ENCODE data around the gene PLEK. TPM values are rescaled to one million over a fixed set of nuclear protein-coding genes. Genes with fewer than 3 reads are reported as not detected.

PLEK gene
- polyA plus RNA-seq, 6 donors from 2014 or later, result 69.0 to 215 (median 129) TPM

GRCh38 chr2:68415521-68415920 is 50.4 kb downstream of the PLEK start:
- Mint-ChIP-seq H3K27me3 (no peaks in the 10 kb centered on the region), H3K4me1 (peaks cover 64 to 87% (median 77%) of the 10 kb centered on the region in 3 donors), H3K4me3 (no peak overlapping the region), H3K27ac (peak overlapping the region in 1 of 6 donors; percentile 32), H3K9me3 (peaks cover 0 to 2% (median 0%) of the 10 kb centered on the region in 7 donors), H3K36me3 (no peaks in the 10 kb centered on the region)
- no peak for DNase-seq
- no peak for ATAC-seq (ENCODE audit: low read depth in 2 of 2)

DNA sequence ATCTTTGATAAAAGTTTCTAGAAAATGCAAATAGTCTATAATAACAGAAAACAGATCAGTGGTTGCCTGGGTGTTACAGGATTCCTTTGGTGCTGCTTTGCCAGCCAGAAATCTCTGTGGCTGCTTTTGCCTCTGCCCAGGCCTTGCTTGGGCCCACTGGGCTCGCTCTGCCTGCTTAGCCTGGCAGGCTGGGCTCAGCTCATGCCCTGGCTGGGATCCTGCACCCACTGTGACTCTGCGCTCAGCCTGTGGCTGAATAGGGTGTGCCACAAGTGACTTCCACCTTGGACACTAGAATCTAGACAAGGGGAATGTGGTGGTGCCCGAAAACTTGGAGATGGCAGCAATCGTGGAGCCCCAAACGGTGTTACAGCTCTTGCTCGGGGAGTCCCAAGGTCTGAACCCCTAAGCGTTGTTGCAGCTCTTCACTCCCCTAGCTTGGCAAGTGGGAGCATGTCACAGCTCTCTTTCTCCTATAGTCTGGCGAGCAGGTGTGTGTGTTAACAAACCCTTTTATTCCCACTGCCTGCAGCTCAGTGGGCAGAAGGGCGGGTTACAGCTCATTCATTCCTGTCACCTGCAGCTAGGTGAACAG is 51.1 kb downstream of the PLEK start:
- Mint-ChIP-seq H3K27ac (peak overlapping the region in 1 of 6 donors; percentile 46), H3K36me3 (no peaks in the 10 kb centered on the region), H3K9me3 (peaks cover 0 to 2% (median 0%) of the 10 kb centered on the region in 7 donors), H3K4me1 (peaks cover 70 to 87% (median 79%) of the 10 kb centered on the region in 3 donors), H3K27me3 (no peaks in the 10 kb centered on the region), H3K4me3 (peak overlapping the region in 3 of 8 donors; percentile 35 to 67 (median 48))
- DNase-seq (no peak), ATAC-seq (ENCODE audit: low read depth in 2 of 2) (no peak)

- DNase-seq (no peak), ATAC-seq (ENCODE audit: low read depth in 2 of 2) (peak; percentile 78 to 84)
- Mint-ChIP-seq H3K9me3 (peaks cover 0 to 2% (median 0%) of the 10 kb centered on the region in 7 donors), H3K4me3 (peak overlapping the region; percentile 14 to 81 (median 70)), H3K36me3 (no peaks in the 10 kb centered on the region), H3K27ac (peak overlapping the region; percentile 3 to 84 (median 68)), H3K4me1 (peaks cover 69 to 82% (median 72%) of the 10 kb centered on the region in 3 donors), H3K27me3 (no peaks in the 10 kb centered on the region)
Measured at GRCh38 chr2:68417926-68418325, 52.8 kb downstream of the PLEK start.

DNA sequence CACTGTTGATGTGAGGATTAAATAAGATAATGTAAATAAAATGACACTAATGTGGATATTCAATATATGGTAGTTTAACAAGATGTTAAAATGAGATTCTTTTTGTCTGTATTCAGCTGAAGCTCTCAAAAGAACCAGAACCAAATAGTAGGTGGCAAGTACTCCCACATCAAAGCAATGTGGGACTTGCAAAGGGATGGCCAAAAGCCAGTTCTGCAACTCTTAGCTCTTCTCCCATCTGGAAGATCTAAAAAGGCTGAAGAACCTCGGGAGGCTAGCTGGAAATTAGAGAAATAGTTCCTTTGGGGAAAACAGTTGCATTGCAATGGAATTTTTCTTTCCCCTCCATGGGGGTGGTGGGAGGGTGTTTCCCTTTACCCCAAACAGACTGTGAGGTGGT is 53.3 kb downstream of the PLEK start:
- Mint-ChIP-seq H3K4me3 (peak overlapping the region in 6 of 8 donors; percentile 52 to 81 (median 70)), H3K27me3 (no peaks in the 10 kb centered on the region), H3K36me3 (no peaks in the 10 kb centered on the region), H3K4me1 (peaks cover 67 to 77% (median 67%) of the 10 kb centered on the region in 3 donors), H3K9me3 (peaks cover 0 to 2% (median 0%) of the 10 kb centered on the region in 7 donors), H3K27ac (peak overlapping the region in 4 of 6 donors; percentile 3 to 84 (median 72))
- DNase-seq, result no peak
- no peak for ATAC-seq (ENCODE audit: low read depth in 2 of 2)

- Mint-ChIP-seq H3K4me3 (peak overlapping the region in 6 of 8 donors; percentile 12 to 71 (median 57)), H3K36me3 (no peaks in the 10 kb centered on the region), H3K27ac (peak overlapping the region in 5 of 6 donors; percentile 3 to 84 (median 71)), H3K27me3 (no peaks in the 10 kb centered on the region), H3K9me3 (peaks cover 0 to 2% (median 0%) of the 10 kb centered on the region in 7 donors), H3K4me1 (peaks cover 63 to 74% (median 64%) of the 10 kb centered on the region in 3 donors)
- no peak for DNase-seq
- ATAC-seq (ENCODE audit: low read depth in 2 of 2), result peak; percentile 43 to 46
Measured at GRCh38 chr2:68418855-68419254, 53.8 kb downstream of the PLEK start.

DNA sequence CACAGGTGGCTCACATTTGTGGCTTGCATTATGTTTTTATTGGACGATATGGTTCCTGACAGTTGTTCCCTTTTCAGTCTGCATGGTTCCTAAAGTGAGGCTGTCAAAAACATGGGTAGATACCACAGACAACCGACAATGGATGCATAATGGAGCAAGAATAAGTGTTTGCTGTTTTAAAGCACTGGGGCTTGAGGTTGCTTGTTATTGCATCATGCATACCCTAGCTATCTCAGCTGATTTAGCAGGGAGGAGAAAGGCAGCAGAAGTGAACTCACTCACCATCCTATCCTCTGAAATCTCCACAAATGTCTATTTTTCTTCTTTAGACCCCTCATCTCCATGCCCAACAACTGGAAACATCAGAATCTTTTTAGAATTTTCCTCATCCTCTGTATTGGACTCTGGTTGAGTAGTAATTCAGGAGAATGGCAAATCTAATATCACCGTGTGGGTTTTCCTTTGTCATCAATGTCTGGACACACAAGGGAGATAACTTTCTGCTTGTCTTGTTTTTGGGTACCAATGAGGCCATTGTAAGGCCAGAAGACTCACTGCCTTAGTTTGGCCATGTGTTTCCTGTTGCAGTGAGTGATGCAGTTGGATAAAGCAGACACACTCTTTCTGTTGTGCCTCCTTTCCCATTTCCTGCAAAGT is 55.3 kb downstream of the PLEK start:
- H3K9me3 Mint-ChIP-seq, result peaks cover 0 to 2% (median 0%) of the 10 kb centered on the region in 7 donors
- H3K27me3 Mint-ChIP-seq, result no peaks in the 10 kb centered on the region
- peaks cover 60 to 66% (median 61%) of the 10 kb centered on the region in 3 donors for H3K4me1 Mint-ChIP-seq
- no peaks in the 10 kb centered on the region for H3K36me3 Mint-ChIP-seq
- peak overlapping the region in 1 of 8 donors; percentile 55 for H3K4me3 Mint-ChIP-seq
- peak overlapping the region in 1 of 6 donors; percentile 34 for H3K27ac Mint-ChIP-seq
- ATAC-seq (ENCODE audit: low read depth in 2 of 2) (no peak), DNase-seq (no peak)

DNA sequence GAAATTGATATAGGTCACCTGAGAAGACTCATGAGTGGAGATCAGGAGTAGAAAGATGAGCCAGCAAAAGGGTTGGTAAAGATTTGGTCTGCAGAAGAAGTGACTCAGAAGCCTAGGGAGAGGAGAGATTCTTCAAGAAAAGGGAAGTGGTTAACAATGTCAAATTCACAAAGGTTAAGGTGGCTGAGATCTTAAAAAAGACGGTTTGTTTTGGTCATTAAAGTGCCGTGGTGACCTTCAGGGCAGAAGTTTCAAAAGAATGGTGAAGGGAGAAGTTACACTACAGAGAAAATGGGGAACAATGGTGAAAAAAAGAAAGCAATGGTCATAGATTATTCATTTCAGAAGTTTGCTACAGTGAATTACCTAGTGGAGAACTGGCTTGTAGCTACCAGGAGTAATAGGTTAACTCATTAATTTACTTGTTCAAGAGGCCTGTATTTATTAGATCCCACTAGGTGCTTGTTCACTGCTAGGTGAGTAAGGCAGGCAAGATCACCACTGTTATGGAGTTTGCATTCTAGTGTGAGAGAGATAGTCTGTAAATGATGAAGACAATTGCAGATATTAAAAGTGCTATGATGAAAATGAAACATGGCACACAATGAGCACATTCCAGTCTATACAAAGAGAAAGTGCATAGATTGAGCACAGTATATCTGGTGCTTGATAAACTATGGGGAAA is 59.0 kb downstream of the PLEK start:
- Mint-ChIP-seq H3K4me3 (no peak overlapping the region), H3K27ac (no peak overlapping the region), H3K9me3 (no peaks in the 10 kb centered on the region), H3K27me3 (no peaks in the 10 kb centered on the region), H3K4me1 (peaks cover 40 to 56% (median 43%) of the 10 kb centered on the region in 3 donors), H3K36me3 (no peaks in the 10 kb centered on the region)
- ATAC-seq (ENCODE audit: low read depth in 2 of 2) (peak; percentile 83 to 84), DNase-seq (peak; percentile 66)

DNA sequence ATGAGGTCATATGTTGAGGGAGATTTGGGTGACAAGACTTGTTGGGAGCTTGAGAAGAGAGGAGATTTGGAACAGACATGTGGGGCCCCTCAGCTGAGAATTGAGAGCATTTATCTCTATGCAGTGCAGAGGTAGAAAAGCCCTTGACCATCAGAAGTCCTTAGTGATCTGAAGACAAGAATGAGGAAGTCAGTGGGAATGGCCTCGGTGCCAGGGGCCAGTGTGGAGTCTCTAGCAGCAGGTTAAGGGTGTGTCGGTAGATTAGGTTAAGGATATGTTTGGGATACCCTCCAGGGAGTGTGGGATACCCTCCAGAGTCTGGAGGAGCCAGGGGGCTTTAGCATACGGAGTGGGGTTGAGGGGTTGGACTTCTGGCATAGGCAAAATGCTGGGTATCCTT is 60.4 kb downstream of the PLEK start:
- DNase-seq (no peak), ATAC-seq (ENCODE audit: low read depth in 2 of 2) (no peak)
- no peak overlapping the region for H3K27ac Mint-ChIP-seq
- no peaks in the 10 kb centered on the region for H3K27me3 Mint-ChIP-seq
- H3K4me3 Mint-ChIP-seq, result no peak overlapping the region
- no peaks in the 10 kb centered on the region for H3K9me3 Mint-ChIP-seq
- no peaks in the 10 kb centered on the region for H3K36me3 Mint-ChIP-seq
- peaks cover 33 to 53% (median 36%) of the 10 kb centered on the region in 3 donors for H3K4me1 Mint-ChIP-seq

- H3K9me3 Mint-ChIP-seq, result no peaks in the 10 kb centered on the region
- no peaks in the 10 kb centered on the region for H3K27me3 Mint-ChIP-seq
- ATAC-seq (ENCODE audit: low read depth in 2 of 2) (no peak), DNase-seq (no peak)
- peak overlapping the region in 2 of 8 donors; percentile 78 to 82 for H3K4me3 Mint-ChIP-seq
- H3K4me1 Mint-ChIP-seq, result peaks cover 23 to 45% (median 26%) of the 10 kb centered on the region in 3 donors
- peak overlapping the region in 2 of 6 donors; percentile 63 to 87 for H3K27ac Mint-ChIP-seq
- H3K36me3 Mint-ChIP-seq, result no peaks in the 10 kb centered on the region
Measured at GRCh38 chr2:68426446-68426845, 61.4 kb downstream of the PLEK start.

- H3K4me1 Mint-ChIP-seq, result peaks cover 18 to 41% (median 21%) of the 10 kb centered on the region in 3 donors
- H3K27me3 Mint-ChIP-seq, result no peaks in the 10 kb centered on the region
- H3K27ac Mint-ChIP-seq, result peak overlapping the region in 5 of 6 donors; percentile 9 to 93 (median 63)
- H3K36me3 Mint-ChIP-seq, result no peaks in the 10 kb centered on the region
- no peaks in the 10 kb centered on the region for H3K9me3 Mint-ChIP-seq
- no peak for DNase-seq
- peak overlapping the region in 7 of 8 donors; percentile 22 to 84 (median 69) for H3K4me3 Mint-ChIP-seq
- ATAC-seq (ENCODE audit: low read depth in 2 of 2), result peak; percentile 34 to 46
Measured at GRCh38 chr2:68426848-68427579, 61.9 kb downstream of the PLEK start.

DNA sequence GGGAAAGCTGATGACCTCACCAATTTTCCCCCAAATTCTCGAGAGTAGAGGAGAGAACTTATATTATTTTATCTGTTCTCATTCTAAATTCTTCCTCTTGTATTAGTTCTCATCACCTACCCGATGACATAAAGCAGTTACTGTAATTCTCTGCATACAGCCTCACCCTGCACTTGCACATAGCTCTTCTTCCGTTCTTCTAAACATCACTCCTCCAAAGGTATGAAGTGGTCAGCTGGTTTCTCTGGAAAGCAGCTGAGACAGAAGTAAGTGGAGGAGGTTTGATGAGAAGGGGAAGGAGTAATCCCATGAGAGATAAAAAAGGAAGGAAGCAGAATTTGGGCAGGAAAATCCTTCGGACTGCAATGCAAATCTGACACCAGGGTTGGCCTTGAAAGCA is 63.0 kb downstream of the PLEK start:
- Mint-ChIP-seq H3K9me3 (peaks cover 0 to 4% (median 0%) of the 10 kb centered on the region in 7 donors), H3K4me3 (peak overlapping the region in 3 of 8 donors; percentile 9 to 36 (median 29)), H3K27me3 (no peaks in the 10 kb centered on the region), H3K27ac (peak overlapping the region in 3 of 6 donors; percentile 4 to 90 (median 63)), H3K4me1 (peaks cover 20 to 40% (median 23%) of the 10 kb centered on the region in 3 donors), H3K36me3 (no peaks in the 10 kb centered on the region)
- DNase-seq (no peak), ATAC-seq (ENCODE audit: low read depth in 2 of 2) (no peak)

- Mint-ChIP-seq H3K27ac (no peak overlapping the region), H3K36me3 (no peaks in the 10 kb centered on the region), H3K4me3 (peak overlapping the region in 1 of 8 donors; percentile 29)
Measured at GRCh38 chr2:68428746-68429145, 63.7 kb downstream of the PLEK start.

More at GRCh38 chr2:68428746-68429145, 63.7 kb downstream of the PLEK start:
- peaks cover 0 to 4% (median 0%) of the 10 kb centered on the region in 7 donors for H3K9me3 Mint-ChIP-seq
- ATAC-seq (ENCODE audit: low read depth in 2 of 2) (no peak), DNase-seq (no peak)
- peaks cover 20 to 40% (median 23%) of the 10 kb centered on the region in 3 donors for H3K4me1 Mint-ChIP-seq
- H3K27me3 Mint-ChIP-seq, result no peaks in the 10 kb centered on the region

All from naive B cell (primary cell).